ENCODE measurements around the gene ABCC1.
"Not testable (repeated sequence)": the region's sequence is repeated elsewhere in the genome, so short reads cannot be mapped to it uniquely, and the experiment has no call there.

Gene ABCC1

GRCh38 chr16:16149710-16150116 lies 200.3 kb downstream of the ABCC1 start (continued):
- TF ChIP-seq HOXD13 (CRISPR knock-in tag; IDR thresholded peaks at IDR 0.05; ENCODE audit: borderline replicate concordance) (no peak), ZNF626 (tag by site-specific recombination; IDR thresholded peaks at IDR 0.05) (no peak), ZNF670 (tag by site-specific recombination; IDR thresholded peaks at IDR 0.05; ENCODE audit: low read depth) (no peak), GLI2 (tag by site-specific recombination; IDR thresholded peaks at IDR 0.05; ENCODE audit: borderline replicate concordance, low read depth) (no peak)

- no peaks in the 10 kb centered on the region for H3K9me3 ChIP-seq (ENCODE audit: control insufficient read depth, insufficient read depth, low read depth, low read length)
- no peak overlapping the region for H3K27ac ChIP-seq (ENCODE audit: extremely low read depth, low read depth, low read length)
- TF ChIP-seq ZNF670 (tag by site-specific recombination; IDR thresholded peaks at IDR 0.05; ENCODE audit: low read depth) (no peak), ZNF600 (tag by site-specific recombination; IDR thresholded peaks at IDR 0.05) (peak; percentile 65; the same call in 1 of the 2 replicates)
- peaks cover 0 to under 1% of the 10 kb centered on the region in 2 experiments; a peak in 1 of 3 replicates for H3K36me3 ChIP-seq (ENCODE audit: control insufficient read depth in 2 of 2, insufficient read depth in 1 of 2, low read length in 2 of 2)
- H3K4me1 ChIP-seq (ENCODE audit: control insufficient read depth, insufficient read depth, low read length) = no peaks in the 10 kb centered on the region
- no peak overlapping the region for H3K4me3 ChIP-seq (ENCODE audit: low read depth, low read length)
- ChIA-PET CTCF (interaction anchor here (0.9 kb wide), 1 partner anchor 21 kb away, joined by 3 read pairs; no protein-coding TSS in a partner anchor), POLR2A (no interaction called here)
Measured at GRCh38 chr16:16150117-16150877, 200.9 kb downstream of the ABCC1 start.

- Histone ChIP-seq H3K27ac (ENCODE audit: extremely low read depth, low read depth, low read length) (no peak overlapping the region), H3K4me3 (ENCODE audit: low read depth, low read length) (no peak overlapping the region), H3K4me1 (ENCODE audit: control insufficient read depth, insufficient read depth, low read length) (no peaks in the 10 kb centered on the region), H3K36me3 (ENCODE audit: control insufficient read depth in 2 of 2, insufficient read depth in 1 of 2, low read length in 2 of 2) (no peaks in the 10 kb centered on the region), H3K9me3 (ENCODE audit: control insufficient read depth, insufficient read depth, low read depth, low read length) (no peaks in the 10 kb centered on the region)
- POLR2A ChIA-PET = no interaction called here
- CTCF ChIA-PET = interaction anchor here (0.9 kb wide), 1 partner anchor 20 kb away, joined by 3 read pairs; no protein-coding TSS in a partner anchor
- TF ChIP-seq OSR2 (tag by site-specific recombination; IDR thresholded peaks at IDR 0.05) (no peak), ZNF585B (tag by site-specific recombination; IDR thresholded peaks at IDR 0.05) (no peak), ZNF624 (tag by site-specific recombination; IDR thresholded peaks at IDR 0.05) (no peak), ZBTB26 (tag by site-specific recombination; optimal IDR thresholded peaks at IDR 0.05) (no peak), PRDM1 (tag by site-specific recombination; IDR thresholded peaks at IDR 0.05) (no peak), KLF10 (tag by site-specific recombination; IDR thresholded peaks at IDR 0.05) (no peak), SETDB1 (IDR thresholded peaks at IDR 0.05; ENCODE audit: insufficient read length, low read length) (no peak), ZNF704 (tag by site-specific recombination; IDR thresholded peaks at IDR 0.05) (no peak), ZNF670 (tag by site-specific recombination; IDR thresholded peaks at IDR 0.05; ENCODE audit: low read depth) (no peak), ZNF529 (tag by site-specific recombination; IDR thresholded peaks at IDR 0.05; ENCODE audit: insufficient replicate concordance) (no peak), ZNF843 (tag by site-specific recombination; IDR thresholded peaks at IDR 0.05) (no peak)
Measured at GRCh38 chr16:16150878-16151152, 201.4 kb downstream of the ABCC1 start.

GRCh38 chr16:16151315-16151714 lies 201.9 kb downstream of the ABCC1 start:
- H3K27ac ChIP-seq (ENCODE audit: extremely low read depth, low read depth, low read length) = no peak overlapping the region
- H3K4me1 ChIP-seq (ENCODE audit: control insufficient read depth, insufficient read depth, low read length) = no peaks in the 10 kb centered on the region
- ChIA-PET CTCF (no interaction called here), POLR2A (no interaction called here)
- no peak overlapping the region for H3K4me3 ChIP-seq (ENCODE audit: low read depth, low read length)
- no peaks in the 10 kb centered on the region for H3K36me3 ChIP-seq (ENCODE audit: control insufficient read depth in 2 of 2, insufficient read depth in 1 of 2, low read length in 2 of 2)
- TF ChIP-seq PRDM1 (tag by site-specific recombination; IDR thresholded peaks at IDR 0.05) = 0 out of 2 replicates have a peak, but pooled peaks have one; percentile 20
- no peak for TF ChIP-seq SETDB1 (IDR thresholded peaks at IDR 0.05; ENCODE audit: insufficient read length, low read length)
- TF ChIP-seq ZNF366 (tag by site-specific recombination; conservative IDR thresholded peaks at IDR 0.05) = no peak
- TF ChIP-seq SP7 (tag by site-specific recombination; IDR thresholded peaks at IDR 0.05) = no peak
- no peaks in the 10 kb centered on the region for H3K9me3 ChIP-seq (ENCODE audit: control insufficient read depth, insufficient read depth, low read depth, low read length)

- CTCF ChIA-PET; H3K36me3 ChIP-seq (ENCODE audit: control insufficient read depth in 2 of 2, insufficient read depth in 1 of 2, low read length in 2 of 2); H3K9me3 ChIP-seq (ENCODE audit: control insufficient read depth, insufficient read depth, low read depth, low read length); H3K4me1 ChIP-seq (ENCODE audit: control insufficient read depth, insufficient read depth, low read length); H3K4me3 ChIP-seq (ENCODE audit: low read depth, low read length); H3K27ac ChIP-seq (ENCODE audit: extremely low read depth, low read depth, low read length); POLR2A ChIA-PET: not testable (repeated sequence)
Measured at GRCh38 chr16:16153000-16153399, 203.6 kb downstream of the ABCC1 start.
